Measurements from ENCODE around the gene SMCHD1. TPM values are rescaled to one million over a fixed set of nuclear protein-coding genes. Genes with fewer than 3 reads are reported as not detected.
"Not testable (repeated sequence)": the region's sequence is repeated elsewhere in the genome, so short reads cannot be mapped to it uniquely, and the experiment has no call there.

SMCHD1 gene
- total RNA-seq, 1 donor from 2014 or later: 34.4 TPM

- no peaks in the 10 kb centered on the region for H3K27me3 Mint-ChIP-seq (ENCODE audit: unreplicated experiment)
- no peak overlapping the region for H3K4me3 Mint-ChIP-seq (ENCODE audit: unreplicated experiment)
- H3K36me3 Mint-ChIP-seq (ENCODE audit: unreplicated experiment): no peaks in the 10 kb centered on the region
- TF ChIP-seq, protein P1, sequence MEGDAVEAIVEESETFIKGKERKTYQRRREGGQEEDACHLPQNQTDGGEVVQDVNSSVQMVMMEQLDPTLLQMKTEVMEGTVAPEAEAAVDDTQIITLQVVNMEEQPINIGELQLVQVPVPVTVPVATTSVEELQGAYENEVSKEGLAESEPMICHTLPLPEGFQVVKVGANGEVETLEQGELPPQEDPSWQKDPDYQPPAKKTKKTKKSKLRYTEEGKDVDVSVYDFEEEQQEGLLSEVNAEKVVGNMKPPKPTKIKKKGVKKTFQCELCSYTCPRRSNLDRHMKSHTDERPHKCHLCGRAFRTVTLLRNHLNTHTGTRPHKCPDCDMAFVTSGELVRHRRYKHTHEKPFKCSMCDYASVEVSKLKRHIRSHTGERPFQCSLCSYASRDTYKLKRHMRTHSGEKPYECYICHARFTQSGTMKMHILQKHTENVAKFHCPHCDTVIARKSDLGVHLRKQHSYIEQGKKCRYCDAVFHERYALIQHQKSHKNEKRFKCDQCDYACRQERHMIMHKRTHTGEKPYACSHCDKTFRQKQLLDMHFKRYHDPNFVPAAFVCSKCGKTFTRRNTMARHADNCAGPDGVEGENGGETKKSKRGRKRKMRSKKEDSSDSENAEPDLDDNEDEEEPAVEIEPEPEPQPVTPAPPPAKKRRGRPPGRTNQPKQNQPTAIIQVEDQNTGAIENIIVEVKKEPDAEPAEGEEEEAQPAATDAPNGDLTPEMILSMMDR (IDR thresholded peaks at IDR 0.05; ENCODE audit: partially characterized antibody, unreplicated experiment): no peak
- no peaks in the 10 kb centered on the region for H3K9me3 Mint-ChIP-seq (ENCODE audit: unreplicated experiment)
- no peak for DNase-seq
- H3K27ac Mint-ChIP-seq (ENCODE audit: unreplicated experiment): no peak overlapping the region
- H3K4me1 Mint-ChIP-seq (ENCODE audit: low read depth, unreplicated experiment): peaks cover 3% of the 10 kb centered on the region
Observed at GRCh38 chr18:2792395-2792794, 136.9 kb downstream of the SMCHD1 start.

- Mint-ChIP-seq H3K4me3 (ENCODE audit: unreplicated experiment) (no peak overlapping the region), H3K27ac (ENCODE audit: unreplicated experiment) (no peak overlapping the region), H3K4me1 (ENCODE audit: low read depth, unreplicated experiment) (no peaks in the 10 kb centered on the region), H3K9me3 (ENCODE audit: unreplicated experiment) (no peaks in the 10 kb centered on the region), H3K27me3 (ENCODE audit: unreplicated experiment) (no peaks in the 10 kb centered on the region), H3K36me3 (ENCODE audit: unreplicated experiment) (no peaks in the 10 kb centered on the region)
- TF ChIP-seq, protein P1 (IDR thresholded peaks at IDR 0.05; ENCODE audit: partially characterized antibody, unreplicated experiment): no peak
- no peak for DNase-seq
Observed at GRCh38 chr18:2794159-2794558, 138.6 kb downstream of the SMCHD1 start.

DNA sequence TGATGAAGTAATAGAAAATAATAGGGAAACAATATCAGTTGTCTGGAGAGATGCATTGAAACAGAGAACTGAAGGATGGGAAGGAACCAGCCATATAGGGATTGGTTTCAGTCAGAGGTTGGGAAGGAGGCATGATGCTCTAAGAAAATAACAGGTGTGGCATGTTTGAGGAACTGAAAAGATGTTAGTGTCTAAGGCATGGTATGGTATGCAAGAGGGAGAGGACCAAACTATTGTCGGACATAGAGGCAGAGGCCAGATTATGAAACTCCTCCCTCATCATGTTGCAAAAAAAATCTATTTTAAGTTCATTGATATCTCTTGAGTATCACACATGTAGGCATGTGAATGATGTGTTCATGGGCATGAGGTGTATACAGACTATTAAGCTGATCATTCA, 142.4 kb downstream of the SMCHD1 start:
- no peaks in the 10 kb centered on the region for H3K4me1 Mint-ChIP-seq (ENCODE audit: low read depth, unreplicated experiment)
- no peaks in the 10 kb centered on the region for H3K36me3 Mint-ChIP-seq (ENCODE audit: unreplicated experiment)
- H3K9me3 Mint-ChIP-seq (ENCODE audit: unreplicated experiment): no peaks in the 10 kb centered on the region
- no peaks in the 10 kb centered on the region for H3K27me3 Mint-ChIP-seq (ENCODE audit: unreplicated experiment)
- DNase-seq: no peak
- TF ChIP-seq, protein P1 (IDR thresholded peaks at IDR 0.05; ENCODE audit: partially characterized antibody, unreplicated experiment): no peak
- H3K27ac Mint-ChIP-seq (ENCODE audit: unreplicated experiment): no peak overlapping the region
- no peak overlapping the region for H3K4me3 Mint-ChIP-seq (ENCODE audit: unreplicated experiment)

DNA sequence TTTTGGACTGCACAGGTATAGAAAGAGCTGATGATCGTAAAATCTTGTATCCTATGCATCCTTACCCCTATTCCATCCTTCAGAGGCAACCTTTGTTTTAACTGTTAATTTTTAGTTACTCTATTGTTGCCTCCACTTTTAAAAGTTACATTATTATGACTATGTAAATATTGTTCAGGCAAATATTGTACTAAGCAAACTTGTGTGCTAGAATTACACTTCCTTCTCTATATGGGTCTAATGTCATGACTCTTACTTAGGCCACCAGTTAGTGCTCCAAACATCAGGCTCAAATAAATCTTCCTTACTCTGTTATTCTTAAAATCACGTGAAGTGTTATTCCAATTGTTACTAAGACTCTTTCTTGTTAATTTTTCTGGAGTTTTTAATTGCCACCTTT, 143.8 kb downstream of the SMCHD1 start:
- H3K4me3 Mint-ChIP-seq (ENCODE audit: unreplicated experiment): no peak overlapping the region
- no peak overlapping the region for H3K27ac Mint-ChIP-seq (ENCODE audit: unreplicated experiment)
- no peaks in the 10 kb centered on the region for H3K9me3 Mint-ChIP-seq (ENCODE audit: unreplicated experiment)
- no peak for DNase-seq
- no peaks in the 10 kb centered on the region for H3K27me3 Mint-ChIP-seq (ENCODE audit: unreplicated experiment)
- no peaks in the 10 kb centered on the region for H3K36me3 Mint-ChIP-seq (ENCODE audit: unreplicated experiment)
- H3K4me1 Mint-ChIP-seq (ENCODE audit: low read depth, unreplicated experiment): no peaks in the 10 kb centered on the region
- TF ChIP-seq, protein P1 (IDR thresholded peaks at IDR 0.05; ENCODE audit: partially characterized antibody, unreplicated experiment): no peak

- H3K27ac Mint-ChIP-seq (ENCODE audit: unreplicated experiment): no peak overlapping the region
- TF ChIP-seq, protein P1 (IDR thresholded peaks at IDR 0.05; ENCODE audit: partially characterized antibody, unreplicated experiment): no peak
Observed at GRCh38 chr18:2805970-2806943, 150.7 kb downstream of the SMCHD1 start.

DNA sequence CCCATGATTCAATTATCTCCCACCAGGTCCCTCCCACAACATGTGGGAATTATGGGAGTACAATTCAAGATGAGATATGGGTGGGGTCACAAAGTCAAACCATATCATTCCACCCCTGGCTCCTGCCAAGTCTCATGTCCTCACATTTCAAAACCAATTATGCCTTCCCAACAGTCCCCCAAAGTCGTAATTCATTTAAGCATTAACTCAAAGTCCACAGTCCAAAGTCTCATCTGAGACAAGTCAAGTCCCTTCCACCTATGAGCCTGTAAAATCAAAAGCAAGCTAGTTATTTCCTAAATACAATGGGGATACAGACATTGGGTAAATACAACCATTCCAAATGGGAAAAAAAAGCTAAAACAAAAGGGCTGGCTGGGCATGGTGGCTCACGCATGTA, 153.1 kb downstream of the SMCHD1 start:
- not testable (repeated sequence) for H3K27ac Mint-ChIP-seq (ENCODE audit: unreplicated experiment); H3K27me3 Mint-ChIP-seq (ENCODE audit: unreplicated experiment); DNase-seq; H3K4me3 Mint-ChIP-seq (ENCODE audit: unreplicated experiment); H3K9me3 Mint-ChIP-seq (ENCODE audit: unreplicated experiment); H3K4me1 Mint-ChIP-seq (ENCODE audit: low read depth, unreplicated experiment)
- H3K36me3 Mint-ChIP-seq (ENCODE audit: unreplicated experiment): peaks cover 11% of the 10 kb centered on the region

More at GRCh38 chr18:2805970-2806943, 150.7 kb downstream of the SMCHD1 start:
- Mint-ChIP-seq H3K4me1 (ENCODE audit: low read depth, unreplicated experiment) (no peaks in the 10 kb centered on the region), H3K27me3 (ENCODE audit: unreplicated experiment) (no peaks in the 10 kb centered on the region), H3K36me3 (ENCODE audit: unreplicated experiment) (peaks cover 11% of the 10 kb centered on the region), H3K9me3 (ENCODE audit: unreplicated experiment) (peaks cover 3% of the 10 kb centered on the region), H3K4me3 (ENCODE audit: unreplicated experiment) (no peak overlapping the region)
- no peak for DNase-seq

DNA sequence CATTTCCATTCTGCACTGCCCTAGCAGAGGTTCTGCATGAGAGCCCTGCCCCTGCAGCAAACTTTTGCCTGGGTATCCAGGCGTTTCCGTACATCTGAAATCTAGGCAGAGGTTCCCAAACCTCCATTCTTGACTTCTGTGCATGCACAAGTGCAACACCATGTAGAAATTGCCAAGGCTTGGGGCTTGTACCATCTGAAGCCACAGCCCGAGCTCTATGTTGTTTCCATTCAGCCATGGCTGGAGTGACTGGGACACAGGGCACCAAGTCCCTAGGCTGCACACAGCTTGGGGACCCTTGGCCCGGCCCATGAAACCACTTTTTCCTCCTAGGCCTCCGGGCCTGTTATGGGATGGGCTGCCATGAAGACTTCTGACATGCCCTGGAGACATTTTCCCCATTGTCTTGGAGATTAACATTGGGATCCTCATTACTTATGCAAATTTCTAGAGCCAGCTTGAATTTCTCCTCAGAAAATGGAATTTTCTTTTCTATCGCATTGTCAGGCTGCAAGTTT, 154.2 kb downstream of the SMCHD1 start:
- peaks cover 15% of the 10 kb centered on the region for H3K36me3 Mint-ChIP-seq (ENCODE audit: unreplicated experiment)
- not testable (repeated sequence) for H3K27me3 Mint-ChIP-seq (ENCODE audit: unreplicated experiment); H3K27ac Mint-ChIP-seq (ENCODE audit: unreplicated experiment); H3K4me1 Mint-ChIP-seq (ENCODE audit: low read depth, unreplicated experiment); H3K9me3 Mint-ChIP-seq (ENCODE audit: unreplicated experiment); DNase-seq; H3K4me3 Mint-ChIP-seq (ENCODE audit: unreplicated experiment)
